GM12891 (cell line): ENCODE results near the gene TRIM7.
"Not testable (repeated sequence)": the region's sequence is repeated elsewhere in the genome, so short reads cannot be mapped to it uniquely, and the experiment has no call there.

Experiments used
- DNase-seq: peaks from one replicate; pipeline ENCODE4 v3.0.0; 2011; ENCODE audit warnings: low spot score; ENCODE audit not compliant: insufficient read length
- FAIRE-seq: peaks from 2 replicates; lab custom pipeline; 2011; peaks lifted over from hg19 to GRCh38; lab: Jason Lieb, UNC
- PAX5 ChIP-seq: IDR thresholded peaks from 2 replicates; pipeline ENCODE4 v1.6.1; 2011; ENCODE audit warnings: low read length, moderate library complexity, mild to moderate bottlenecking; ENCODE audit not compliant: insufficient read depth, severe bottlenecking
- POLR2A ChIP-seq: IDR thresholded peaks from 2 replicates; pipeline ENCODE4 v1.6.1; 2011; ENCODE audit warnings: low read depth, low read length, control low read depth
- POLR2AphosphoS5 ChIP-seq: IDR thresholded peaks from 2 replicates; pipeline ENCODE4 v1.6.1; 2011; ENCODE audit warnings: low read depth, low read length, control low read depth
- POU2F2 ChIP-seq: IDR thresholded peaks from 2 replicates; pipeline ENCODE4 v1.6.1; 2011; ENCODE audit warnings: low read depth, mild to moderate bottlenecking, control low read depth, low read length, moderate library complexity
- SPI1 ChIP-seq: IDR thresholded peaks from 2 replicates; pipeline ENCODE4 v1.6.1; 2011; ENCODE audit warnings: low read depth, low read length, control low read depth
- TAF1 ChIP-seq: IDR thresholded peaks from 2 replicates; pipeline ENCODE4 v1.6.1; 2011; ENCODE audit warnings: low read depth, low read length, control low read depth

Gene TRIM7

DNA sequence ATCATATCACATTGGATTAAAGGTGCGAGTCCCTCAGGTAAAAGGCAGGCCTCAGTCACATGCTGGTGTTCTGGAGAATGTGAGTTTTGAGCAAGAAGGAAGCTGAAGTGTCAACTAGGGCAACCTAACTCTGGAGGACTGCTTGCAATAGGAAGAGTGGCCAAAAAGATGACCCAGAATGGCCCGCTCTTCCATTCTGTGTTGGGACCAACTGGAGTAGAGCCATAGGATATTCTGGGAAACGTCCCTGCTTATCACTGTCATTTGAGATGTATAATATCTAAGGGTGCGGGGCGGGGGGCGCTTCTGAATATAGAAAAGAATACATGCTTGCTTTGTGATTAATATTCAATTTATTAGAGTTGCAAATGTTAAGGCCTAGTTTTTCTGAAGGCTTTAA, 7.1 kb upstream of the TRIM7 start:
- TF ChIP-seq SPI1 (no peak), POLR2AphosphoS5 (no peak), TAF1 (no peak), POU2F2 (no peak), PAX5 (no peak), POLR2A (no peak)
- FAIRE-seq (no peak), DNase-seq (no peak)

- no peak for TF ChIP-seq PAX5
- TF ChIP-seq POLR2A = no peak
- no peak for TF ChIP-seq SPI1
- TF ChIP-seq POLR2AphosphoS5 = no peak
- TF ChIP-seq TAF1 = no peak
- no peak for TF ChIP-seq POU2F2
- DNase-seq (no peak), FAIRE-seq (no peak)
Measured at GRCh38 chr5:181211208-181211607, 6.2 kb upstream of the TRIM7 start.

- not testable (repeated sequence) for FAIRE-seq, DNase-seq
Measured at GRCh38 chr5:181210698-181211097, 5.7 kb upstream of the TRIM7 start.

DNA sequence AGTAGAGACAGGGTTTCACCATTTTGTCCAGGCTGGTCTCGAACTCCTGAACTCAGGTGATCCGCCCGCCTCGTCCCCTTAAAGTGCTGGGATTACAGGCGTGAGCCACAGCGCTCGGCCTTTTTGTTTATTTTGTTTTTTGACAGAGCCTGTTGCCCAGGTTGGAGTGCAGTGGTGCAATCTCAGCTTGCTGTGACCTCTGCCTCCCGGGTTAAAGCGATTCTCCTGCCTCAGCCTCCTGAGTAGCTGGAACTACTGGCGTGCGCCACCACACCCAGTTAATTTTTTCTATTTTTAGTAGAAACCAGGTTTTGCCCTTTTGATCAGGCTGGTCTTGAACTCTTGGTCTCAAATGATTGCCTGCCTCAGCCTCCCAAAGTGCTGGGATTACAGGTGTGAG, 5.2 kb upstream of the TRIM7 start:
- FAIRE-seq, DNase-seq: not testable (repeated sequence)

DNA sequence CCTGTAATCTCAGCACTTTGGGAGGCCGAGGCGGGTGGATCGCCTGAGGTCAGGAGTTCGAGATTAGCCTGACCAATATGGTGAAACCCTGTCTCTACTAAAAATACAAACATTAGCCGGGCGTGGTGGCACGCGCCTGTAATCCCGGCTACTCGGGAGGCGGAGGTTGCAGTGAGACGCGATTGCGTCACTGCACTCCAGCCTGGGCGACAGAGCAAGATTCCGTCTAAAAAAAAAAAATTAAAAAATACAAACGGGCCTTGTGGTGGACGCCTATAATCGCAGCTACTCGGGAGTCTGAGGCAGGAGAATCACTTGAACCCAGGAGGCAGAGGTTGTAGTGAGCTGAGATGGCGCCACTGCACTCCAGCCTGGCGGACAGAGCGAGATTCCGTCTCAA, 4.0 kb upstream of the TRIM7 start:
- FAIRE-seq, DNase-seq: not testable (repeated sequence)

- TF ChIP-seq POLR2AphosphoS5 = no peak
- no peak for TF ChIP-seq SPI1
- TF ChIP-seq POU2F2 = no peak
- TF ChIP-seq PAX5 = no peak
- FAIRE-seq (no peak), DNase-seq (no peak)
Measured at GRCh38 chr5:181207960-181208253, 2.9 kb upstream of the TRIM7 start.

- TF ChIP-seq SPI1 = no peak
- TF ChIP-seq TAF1 = no peak
- TF ChIP-seq POLR2AphosphoS5 = no peak
- TF ChIP-seq POLR2A = no peak
- TF ChIP-seq POU2F2 = no peak
- TF ChIP-seq PAX5 = no peak
- peak; percentile 81 for FAIRE-seq
- DNase-seq = no peak
Measured at GRCh38 chr5:181207214-181207959, 2.4 kb upstream of the TRIM7 start.

- TF ChIP-seq PAX5 (no peak), TAF1 (no peak), POLR2AphosphoS5 (no peak), SPI1 (no peak), POU2F2 (no peak), POLR2A (no peak)
- FAIRE-seq (no peak), DNase-seq (no peak)
Measured at GRCh38 chr5:181205761-181206649, 1.0 kb upstream of the TRIM7 start.

DNA sequence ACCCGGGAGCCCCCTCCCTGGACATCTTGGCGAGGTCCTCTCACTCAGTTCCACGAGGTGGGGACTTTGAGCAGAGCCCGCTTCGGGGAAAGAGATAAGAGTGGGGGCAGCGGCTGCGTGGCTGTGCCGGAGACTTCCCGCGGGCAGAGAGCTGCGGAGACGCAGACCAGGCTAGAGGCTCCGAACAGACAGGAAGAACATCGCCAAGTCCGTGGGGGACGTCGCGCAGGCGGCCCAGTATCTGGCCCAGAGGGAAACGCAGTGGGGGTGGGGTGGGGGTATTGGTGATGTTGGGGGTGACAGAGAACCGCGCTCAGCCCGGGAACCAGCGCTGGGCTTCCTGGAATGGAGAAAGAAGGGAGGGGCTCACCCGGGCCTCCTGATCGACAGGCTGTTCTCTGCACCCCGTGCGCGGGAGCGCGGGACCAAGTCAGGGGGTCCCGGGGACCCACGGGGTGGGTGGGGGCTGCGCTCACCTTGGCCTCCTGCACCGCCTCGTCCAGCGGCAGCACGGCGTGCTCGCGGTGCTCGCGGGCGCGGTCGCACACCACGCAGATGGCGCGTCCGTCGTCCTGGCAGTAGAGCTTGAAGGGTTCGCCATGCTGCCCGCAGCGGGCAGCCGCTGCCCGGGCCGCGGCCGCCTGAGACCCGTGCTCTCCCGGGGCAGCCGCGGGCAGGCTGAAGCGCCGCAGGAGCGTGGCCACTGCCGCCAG, 727 bp downstream of the TRIM7 start:
- DNase-seq (no peak), FAIRE-seq (no peak)
- TF ChIP-seq TAF1 = no peak
- TF ChIP-seq POLR2A = no peak
- no peak for TF ChIP-seq PAX5
- no peak for TF ChIP-seq SPI1
- TF ChIP-seq POU2F2 = no peak
- TF ChIP-seq POLR2AphosphoS5 = no peak

DNA sequence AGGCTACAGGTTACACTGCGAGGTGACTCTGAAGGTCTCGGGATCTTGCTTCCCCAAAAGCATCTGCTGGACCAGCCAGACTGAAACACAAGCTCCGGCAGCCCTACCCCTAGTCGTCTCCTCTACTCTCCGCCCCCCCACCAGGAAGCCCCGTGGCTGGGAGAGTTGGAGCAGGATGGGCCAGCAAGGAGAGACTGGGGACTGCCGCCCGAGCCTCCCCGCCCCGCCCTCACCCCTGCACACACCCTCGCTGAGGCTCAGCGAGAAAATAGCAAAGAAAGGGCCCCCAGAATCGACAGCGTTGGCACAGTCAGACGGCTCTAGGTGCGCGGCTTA, 1.3 kb downstream of the TRIM7 start:
- TF ChIP-seq TAF1 (no peak), POLR2A (no peak)
- FAIRE-seq = no peak
- DNase-seq = no peak
